ENCODE data around the gene SCPEP1.

DNA sequence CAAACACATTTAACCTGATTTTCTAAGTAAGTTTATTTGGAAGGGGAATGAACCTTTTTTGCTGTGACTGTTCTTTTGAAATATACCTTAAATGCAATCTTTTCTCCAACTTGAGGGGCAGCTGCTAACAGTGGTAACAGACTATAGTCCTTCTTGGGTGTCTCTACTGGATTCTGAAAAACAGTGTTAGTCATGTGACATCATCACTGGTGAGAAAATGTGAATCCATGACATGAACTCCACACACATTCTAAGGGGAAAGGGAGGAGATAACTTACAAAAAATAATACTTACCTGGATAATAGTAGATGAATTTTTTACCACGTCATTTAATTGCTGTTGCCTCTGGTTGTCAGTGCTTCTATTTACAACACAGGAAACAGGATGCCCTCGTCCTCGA lies 28.3 kb upstream of the SCPEP1 start:
- TF ChIP-seq POLR2AphosphoS5 (IDR thresholded peaks at IDR 0.05; ENCODE audit: insufficient read depth in 1 of 2, low read depth in 1 of 2) (no peak), POLR2A (IDR thresholded peaks at IDR 0.05) (no peak)
- TF ChIP-seq, protein P1, sequence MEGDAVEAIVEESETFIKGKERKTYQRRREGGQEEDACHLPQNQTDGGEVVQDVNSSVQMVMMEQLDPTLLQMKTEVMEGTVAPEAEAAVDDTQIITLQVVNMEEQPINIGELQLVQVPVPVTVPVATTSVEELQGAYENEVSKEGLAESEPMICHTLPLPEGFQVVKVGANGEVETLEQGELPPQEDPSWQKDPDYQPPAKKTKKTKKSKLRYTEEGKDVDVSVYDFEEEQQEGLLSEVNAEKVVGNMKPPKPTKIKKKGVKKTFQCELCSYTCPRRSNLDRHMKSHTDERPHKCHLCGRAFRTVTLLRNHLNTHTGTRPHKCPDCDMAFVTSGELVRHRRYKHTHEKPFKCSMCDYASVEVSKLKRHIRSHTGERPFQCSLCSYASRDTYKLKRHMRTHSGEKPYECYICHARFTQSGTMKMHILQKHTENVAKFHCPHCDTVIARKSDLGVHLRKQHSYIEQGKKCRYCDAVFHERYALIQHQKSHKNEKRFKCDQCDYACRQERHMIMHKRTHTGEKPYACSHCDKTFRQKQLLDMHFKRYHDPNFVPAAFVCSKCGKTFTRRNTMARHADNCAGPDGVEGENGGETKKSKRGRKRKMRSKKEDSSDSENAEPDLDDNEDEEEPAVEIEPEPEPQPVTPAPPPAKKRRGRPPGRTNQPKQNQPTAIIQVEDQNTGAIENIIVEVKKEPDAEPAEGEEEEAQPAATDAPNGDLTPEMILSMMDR (IDR thresholded peaks at IDR 0.05), result no peak
